PC-9 (cell line): Measurements from ENCODE around the gene ITIH2.

Source experiments
- CTCF ChIP-seq: fragments of 200-600 bp; sonication (generic); conservative IDR thresholded peaks from 2 replicates; pipeline ENCODE4 v1.6.1; 2017; ENCODE audit warnings: mixed run types, antibody characterized with exemption, mild to moderate bottlenecking, moderate library complexity
- EZH2 ChIP-seq: fragments of 200-600 bp; sonication (generic); IDR thresholded peaks from 2 replicates; pipeline ENCODE4 v1.8.0; 2017; ENCODE audit warnings: antibody characterized with exemption, low read depth

DNA sequence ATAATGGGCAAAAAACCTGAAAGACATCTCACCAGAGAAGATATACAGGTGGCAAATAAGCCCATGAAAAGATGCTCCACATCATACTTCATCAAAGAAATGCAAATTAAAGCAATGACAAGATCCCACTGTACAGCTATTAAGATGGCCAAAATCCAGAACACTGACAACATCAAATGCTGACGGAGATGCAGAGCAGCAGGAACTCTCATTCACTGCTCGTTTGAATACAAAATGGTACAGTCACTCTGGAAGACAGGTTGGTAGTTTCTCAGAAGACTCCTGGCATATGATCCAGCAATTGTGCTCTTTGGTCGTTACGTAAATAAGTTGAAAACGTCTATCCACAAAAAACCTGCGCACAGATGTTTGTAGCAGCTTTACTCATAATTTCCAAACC lies 49.1 kb downstream of the ITIH2 start:
- no peak for TF ChIP-seq CTCF
- TF ChIP-seq EZH2: no peak
